Measurements from ENCODE around the gene SS18L1. TPM values are rescaled to one million over a fixed set of nuclear protein-coding genes. Genes with fewer than 3 reads are reported as not detected.

Gene SS18L1
- total RNA-seq, 1 donor from 2014 or later: 16.3 TPM

DNA sequence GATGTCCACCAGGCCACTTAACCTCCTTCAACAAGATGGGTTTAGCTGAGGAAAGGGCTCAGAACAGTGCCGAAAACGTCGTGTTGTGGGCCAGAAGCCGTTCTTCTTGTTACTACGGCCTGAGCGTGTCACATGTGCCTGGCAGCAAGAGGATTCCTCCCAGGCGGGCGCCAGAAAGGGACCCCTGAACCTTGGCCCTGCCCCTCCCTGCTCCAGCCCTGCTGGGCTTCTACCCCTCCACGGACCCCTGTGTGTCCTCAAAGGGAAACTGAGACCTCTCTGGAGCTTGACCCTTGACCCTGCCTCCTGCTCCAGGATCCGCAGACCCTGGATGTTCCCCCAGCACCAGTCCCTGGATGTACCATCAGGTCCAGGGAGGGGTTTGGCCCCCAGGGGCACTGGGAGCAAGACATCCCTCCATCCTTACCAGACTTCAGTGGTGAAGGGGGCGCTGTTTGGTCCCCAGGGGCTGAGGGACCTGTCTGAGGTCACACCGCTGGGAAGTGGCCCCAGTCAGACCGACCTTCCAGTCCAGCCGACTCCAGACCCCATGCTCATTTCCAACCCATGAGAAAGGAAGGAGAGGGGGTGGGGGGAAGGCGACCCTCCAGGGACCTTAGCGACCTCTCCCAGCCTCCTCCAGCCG lies 66.4 kb downstream of the SS18L1 start:
- Mint-ChIP-seq H3K27me3 (ENCODE audit: low read depth, unreplicated experiment) (peaks cover 19% of the 10 kb centered on the region), H3K4me3 (ENCODE audit: unreplicated experiment) (no peak overlapping the region), H3K27ac (ENCODE audit: unreplicated experiment) (no peak overlapping the region), H3K36me3 (ENCODE audit: low read depth, unreplicated experiment) (peaks cover 8% of the 10 kb centered on the region), H3K9me3 (ENCODE audit: unreplicated experiment) (no peaks in the 10 kb centered on the region), H3K4me1 (ENCODE audit: low read depth, unreplicated experiment) (no peaks in the 10 kb centered on the region)
- Histone ChIP-seq H3K36me3 (ENCODE audit: insufficient read depth, low read length) (no peaks in the 10 kb centered on the region), H3K79me2 (ENCODE audit: insufficient read depth, low read length) (no peaks in the 10 kb centered on the region), H4K20me1 (ENCODE audit: insufficient read depth, low read length) (peaks cover 9% of the 10 kb centered on the region), H3K9me3 (ENCODE audit: insufficient read depth, low read depth, low read length) (no peaks in the 10 kb centered on the region), H3K4me2 (ENCODE audit: low read length) (no peak overlapping the region), H2AFZ (ENCODE audit: low read depth, low read length) (no peak overlapping the region), H3K27ac (ENCODE audit: low read depth, low read length) (no peak overlapping the region), H3K4me3 (ENCODE audit: insufficient read depth, low read depth, low read length) (no peak overlapping the region), H3K27me3 (ENCODE audit: insufficient read depth, low read length) (peaks cover 4% of the 10 kb centered on the region), H3K9ac (ENCODE audit: low read length) (no peak overlapping the region), H3K4me1 (ENCODE audit: insufficient read depth, low read length) (no peaks in the 10 kb centered on the region)
- TF ChIP-seq CTCF (IDR thresholded peaks at IDR 0.05; ENCODE audit: insufficient read depth, low read depth, low read length) (no peak), EZH2 (IDR thresholded peaks at IDR 0.05; ENCODE audit: insufficient read depth, low read length) (no peak)
- no peak for DNase-seq (ENCODE audit: low read depth)
- no peak for FAIRE-seq

GRCh38 chr20:62210496-62210855 lies 66.9 kb downstream of the SS18L1 start:
- Histone ChIP-seq H3K79me2 (ENCODE audit: insufficient read depth, low read length) (no peaks in the 10 kb centered on the region), H3K9me3 (ENCODE audit: insufficient read depth, low read depth, low read length) (no peaks in the 10 kb centered on the region), H3K36me3 (ENCODE audit: insufficient read depth, low read length) (no peaks in the 10 kb centered on the region), H3K4me3 (ENCODE audit: insufficient read depth, low read depth, low read length) (no peak overlapping the region), H3K4me1 (ENCODE audit: insufficient read depth, low read length) (no peaks in the 10 kb centered on the region), H4K20me1 (ENCODE audit: insufficient read depth, low read length) (peaks cover 9% of the 10 kb centered on the region), H2AFZ (ENCODE audit: low read depth, low read length) (no peak overlapping the region), H3K4me2 (ENCODE audit: low read length) (no peak overlapping the region), H3K9ac (ENCODE audit: low read length) (no peak overlapping the region), H3K27ac (ENCODE audit: low read depth, low read length) (no peak overlapping the region), H3K27me3 (ENCODE audit: insufficient read depth, low read length) (peaks cover 4% of the 10 kb centered on the region)
- H3K27me3 Mint-ChIP-seq (ENCODE audit: low read depth, unreplicated experiment): peaks cover 23% of the 10 kb centered on the region
- H3K4me3 Mint-ChIP-seq (ENCODE audit: unreplicated experiment): no peak overlapping the region
- H3K4me1 Mint-ChIP-seq (ENCODE audit: low read depth, unreplicated experiment): no peaks in the 10 kb centered on the region
- no peak for DNase-seq (ENCODE audit: low read depth)
- FAIRE-seq: no peak
- peaks cover 5% of the 10 kb centered on the region for H3K36me3 Mint-ChIP-seq (ENCODE audit: low read depth, unreplicated experiment)
- H3K27ac Mint-ChIP-seq (ENCODE audit: unreplicated experiment): no peak overlapping the region
- H3K9me3 Mint-ChIP-seq (ENCODE audit: unreplicated experiment): no peaks in the 10 kb centered on the region
- TF ChIP-seq EZH2 (IDR thresholded peaks at IDR 0.05; ENCODE audit: insufficient read depth, low read length) (no peak), CTCF (IDR thresholded peaks at IDR 0.05; ENCODE audit: insufficient read depth, low read depth, low read length) (no peak)

DNA sequence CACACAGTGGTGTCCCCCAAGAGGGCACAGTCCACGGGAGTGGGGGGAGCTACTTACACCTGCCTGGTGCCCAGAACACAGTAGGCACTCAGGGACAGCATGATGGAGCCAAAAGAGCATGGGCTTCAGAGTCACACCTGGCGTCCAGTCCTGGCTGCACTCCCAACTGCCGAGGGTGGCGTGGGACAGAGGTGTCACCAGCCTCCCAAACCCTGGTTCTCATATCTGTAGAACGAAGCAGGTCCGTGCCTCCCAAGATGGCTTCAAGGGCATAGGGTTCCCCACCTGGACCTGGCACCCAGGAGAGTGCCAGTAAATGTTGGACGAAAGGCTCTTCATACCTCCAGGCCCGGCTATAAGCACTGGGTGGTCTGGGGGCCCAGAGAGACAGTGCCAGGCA lies 67.6 kb downstream of the SS18L1 start:
- H3K4me1 ChIP-seq (ENCODE audit: insufficient read depth, low read length): no peaks in the 10 kb centered on the region
- FAIRE-seq (no peak), DNase-seq (ENCODE audit: low read depth) (no peak)
- H3K9me3 ChIP-seq (ENCODE audit: insufficient read depth, low read depth, low read length): no peaks in the 10 kb centered on the region
- H3K27me3 Mint-ChIP-seq (ENCODE audit: low read depth, unreplicated experiment): peaks cover 26% of the 10 kb centered on the region
- H4K20me1 ChIP-seq (ENCODE audit: insufficient read depth, low read length): peaks cover 9% of the 10 kb centered on the region
- H3K27ac Mint-ChIP-seq (ENCODE audit: unreplicated experiment): no peak overlapping the region
- no peak overlapping the region for H2AFZ ChIP-seq (ENCODE audit: low read depth, low read length)
- H3K4me3 Mint-ChIP-seq (ENCODE audit: unreplicated experiment): no peak overlapping the region
- no peaks in the 10 kb centered on the region for H3K4me1 Mint-ChIP-seq (ENCODE audit: low read depth, unreplicated experiment)
- peaks cover 4% of the 10 kb centered on the region for H3K27me3 ChIP-seq (ENCODE audit: insufficient read depth, low read length)
- H3K27ac ChIP-seq (ENCODE audit: low read depth, low read length): no peak overlapping the region
- H3K79me2 ChIP-seq (ENCODE audit: insufficient read depth, low read length): no peaks in the 10 kb centered on the region
- peaks cover 5% of the 10 kb centered on the region for H3K36me3 Mint-ChIP-seq (ENCODE audit: low read depth, unreplicated experiment)
- H3K9me3 Mint-ChIP-seq (ENCODE audit: unreplicated experiment): no peaks in the 10 kb centered on the region
- no peak overlapping the region for H3K9ac ChIP-seq (ENCODE audit: low read length)
- TF ChIP-seq EZH2 (IDR thresholded peaks at IDR 0.05; ENCODE audit: insufficient read depth, low read length) (no peak), CTCF (IDR thresholded peaks at IDR 0.05; ENCODE audit: insufficient read depth, low read depth, low read length) (no peak)
- no peak overlapping the region for H3K4me2 ChIP-seq (ENCODE audit: low read length)
- H3K36me3 ChIP-seq (ENCODE audit: insufficient read depth, low read length): no peaks in the 10 kb centered on the region
- H3K4me3 ChIP-seq (ENCODE audit: insufficient read depth, low read depth, low read length): no peak overlapping the region

Data from astrocyte (in vitro differentiated cells and primary cell).